H1 (cell line): ENCODE results near the gene GPRIN3. TPM values are rescaled to one million over a fixed set of nuclear protein-coding genes. Genes with fewer than 3 reads are reported as not detected.

Experiments
- BACH1 ChIP-seq: IDR thresholded peaks from 2 replicates; pipeline ENCODE4 v1.6.1; 2012; ENCODE audit warnings: low read length, improper control_type of control experiment
- HDAC2 ChIP-seq, 2 experiments: fragments of 300-600 bp in 1 of 2; sonication (generic) in 1 of 2; IDR thresholded peaks; 2 replicates each; pipeline ENCODE4 v1.6.1; 2011 to 2012; ENCODE audit warnings: low read depth in 2 of 2, low read length in 2 of 2, mild to moderate bottlenecking in 2 of 2, moderate library complexity in 2 of 2, borderline replicate concordance in 1 of 2, inconsistent platforms in 1 of 2
- KDM1A ChIP-seq: fragments of 200-600, 300-600 bp; sonication (generic); IDR thresholded peaks from 2 replicates; pipeline ENCODE4 v1.7.1; 2016; ENCODE audit warnings: mild to moderate bottlenecking, low read length, borderline replicate concordance
- KDM4A ChIP-seq: IDR thresholded peaks from one replicate; pipeline ENCODE4 v1.7.1; 2012; ENCODE audit warnings: low read depth, mild to moderate bottlenecking, moderate library complexity, low read length, inconsistent platforms; ENCODE audit not compliant: severe bottlenecking
- MAFK ChIP-seq: IDR thresholded peaks from 2 replicates; pipeline ENCODE4 v1.6.1; 2012; ENCODE audit warnings: low read depth, mild to moderate bottlenecking, improper control_type of control experiment, low read length
- YY1 ChIP-seq: IDR thresholded peaks from 2 replicates; pipeline ENCODE4 v1.6.1; 2011; ENCODE audit warnings: low read depth, mild to moderate bottlenecking, low read length
- polyA plus RNA-seq, 7 experiments: library from polyadenylated mRNA; depleted of rRNA in 3 of 7; stranded (reverse) in 5 of 7; unstranded in 2 of 7; fragments of >200 nt in 5 of 7; fragments of 200-250 nt in 2 of 7; gene quantifications; 1 replicate in 5 of 7; 2 replicates in 1 of 7; 4 replicates in 1 of 7; pipeline versions ENCODE4 v1.2.1 to v1.2.3, GENCODE V29; 2011 to 2013; ENCODE audit warnings: missing spikeins in 2 of 7, mixed read lengths in 2 of 7
- total RNA-seq: library from RNA; stranded (reverse); fragmentation: NEBNext Ultra II Directional; extraction: Animal tissue kit (Norgen Biotek cat#: 25700); gene quantifications from 2 replicates; pipeline ENCODE4 v1.2.1, GENCODE V29; 2021

Gene GPRIN3
- total and polyA plus RNA-seq, 2 of the 8 experiments (the other 6 are each of a cell fraction or from before 2014, with no cell fraction given) = 0.17 to 1.4 TPM

DNA sequence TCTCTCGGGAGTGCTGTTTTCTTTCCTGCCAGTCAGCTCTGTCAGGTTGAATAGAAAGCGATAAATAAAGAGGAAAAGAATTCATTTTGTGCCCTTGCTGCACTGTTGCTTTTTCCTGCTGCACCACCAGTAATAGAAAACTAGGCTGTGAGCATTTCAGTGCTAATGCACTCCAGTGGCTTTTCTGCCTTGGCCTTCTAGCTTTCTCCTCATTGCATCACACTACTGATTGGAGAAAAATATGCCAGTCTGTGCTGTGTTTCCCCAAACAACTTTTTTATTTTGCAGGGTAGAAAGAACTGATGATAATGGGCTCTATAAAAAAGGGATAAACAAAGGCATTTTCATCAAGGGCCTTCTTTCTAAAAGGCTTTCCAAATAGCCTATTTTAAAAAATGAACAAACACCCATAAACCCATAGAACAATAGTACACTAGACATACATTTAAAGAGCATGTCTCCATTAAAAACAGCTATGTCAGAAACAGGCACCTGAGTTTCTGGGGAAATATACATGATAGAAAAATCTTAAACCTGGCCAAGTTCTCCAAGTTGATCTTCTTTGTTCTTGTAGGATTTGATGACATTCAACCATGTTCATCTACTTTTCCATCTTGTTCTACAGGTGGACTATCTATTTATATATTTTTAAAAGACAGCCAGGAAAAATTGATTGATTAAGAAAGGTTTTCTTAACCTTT lies 86.3 kb downstream of the GPRIN3 start (continued):
- TF ChIP-seq KDM1A (no peak), YY1 (no peak), BACH1 (no peak), MAFK (no peak), KDM4A (no peak), HDAC2 (IDR thresholded peaks at IDR 0.05; ENCODE audit: borderline replicate concordance in 1 of 2, low read depth in 2 of 2, low read length in 2 of 2) (no peak)
